Measurements from ENCODE around the gene NDUFV3.

The NDUFV3 gene

DNA sequence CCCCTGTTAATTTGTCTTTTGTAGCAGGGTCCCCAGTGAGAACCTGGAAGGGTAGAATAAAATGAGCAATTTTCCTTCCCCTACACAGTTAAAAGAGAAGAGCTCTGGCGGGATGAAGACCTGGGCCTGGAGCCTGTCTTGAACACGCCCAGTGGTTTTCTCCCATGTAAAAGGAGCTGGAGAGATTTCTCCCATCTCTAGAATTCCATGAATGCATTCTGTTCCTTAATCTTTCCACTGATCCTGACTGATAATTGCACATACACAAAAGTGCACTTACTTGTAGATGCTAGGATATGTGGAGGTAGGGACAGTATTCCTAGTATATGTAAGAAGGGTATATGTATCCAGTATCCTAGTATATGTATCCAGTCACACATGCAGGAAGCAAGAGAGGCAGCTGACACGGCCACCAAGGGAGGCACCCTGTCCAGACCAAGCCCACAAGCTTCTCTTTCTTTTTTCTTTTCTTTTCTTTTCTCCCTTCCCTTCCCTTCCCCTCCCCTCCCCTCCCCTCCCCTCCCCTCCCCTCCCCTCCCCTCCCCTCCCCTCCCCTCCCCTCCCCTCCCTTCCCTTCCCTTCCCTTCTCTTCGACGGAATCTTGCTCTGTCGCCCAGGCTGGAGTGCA is 69.4 kb downstream of the NDUFV3 start:
- POLR2A ChIA-PET = interaction anchor here (0.7 kb wide), 1 partner anchor 20 kb away, joined by 3 read pairs; no protein-coding TSS in a partner anchor
- no peak for DNase-seq (ENCODE audit: extremely low spot score)
- TF ChIP-seq CTCF (IDR thresholded peaks at IDR 0.05; ENCODE audit: control extremely low read depth, extremely low read depth, low read depth, missing control alignments) = no peak
- CTCF ChIA-PET = no interaction called here
